GM12891 (cell line): Measurements from ENCODE around the gene KIF1A.
A peak's percentile ranks its signal among the peaks of the same experiment; 100 is the strongest.
"Not testable (repeated sequence)": the region's sequence is repeated elsewhere in the genome, so short reads cannot be mapped to it uniquely, and the experiment has no call there.

Experiments
- DNase-seq: peaks from one replicate; pipeline ENCODE4 v3.0.0; 2011; ENCODE audit warnings: low spot score; ENCODE audit not compliant: insufficient read length
- FAIRE-seq: peaks from 2 replicates; lab custom pipeline; 2011; peaks lifted over from hg19 to GRCh38; lab: Jason Lieb, UNC
- PAX5 ChIP-seq: IDR thresholded peaks from 2 replicates; pipeline ENCODE4 v1.6.1; 2011; ENCODE audit warnings: low read length, moderate library complexity, mild to moderate bottlenecking; ENCODE audit not compliant: insufficient read depth, severe bottlenecking
- POLR2A ChIP-seq: IDR thresholded peaks from 2 replicates; pipeline ENCODE4 v1.6.1; 2011; ENCODE audit warnings: low read depth, low read length, control low read depth
- POLR2AphosphoS5 ChIP-seq: IDR thresholded peaks from 2 replicates; pipeline ENCODE4 v1.6.1; 2011; ENCODE audit warnings: low read depth, low read length, control low read depth
- POU2F2 ChIP-seq: IDR thresholded peaks from 2 replicates; pipeline ENCODE4 v1.6.1; 2011; ENCODE audit warnings: low read depth, mild to moderate bottlenecking, control low read depth, low read length, moderate library complexity
- SPI1 ChIP-seq: IDR thresholded peaks from 2 replicates; pipeline ENCODE4 v1.6.1; 2011; ENCODE audit warnings: low read depth, low read length, control low read depth
- TAF1 ChIP-seq: IDR thresholded peaks from 2 replicates; pipeline ENCODE4 v1.6.1; 2011; ENCODE audit warnings: low read depth, low read length, control low read depth

Gene KIF1A

DNA sequence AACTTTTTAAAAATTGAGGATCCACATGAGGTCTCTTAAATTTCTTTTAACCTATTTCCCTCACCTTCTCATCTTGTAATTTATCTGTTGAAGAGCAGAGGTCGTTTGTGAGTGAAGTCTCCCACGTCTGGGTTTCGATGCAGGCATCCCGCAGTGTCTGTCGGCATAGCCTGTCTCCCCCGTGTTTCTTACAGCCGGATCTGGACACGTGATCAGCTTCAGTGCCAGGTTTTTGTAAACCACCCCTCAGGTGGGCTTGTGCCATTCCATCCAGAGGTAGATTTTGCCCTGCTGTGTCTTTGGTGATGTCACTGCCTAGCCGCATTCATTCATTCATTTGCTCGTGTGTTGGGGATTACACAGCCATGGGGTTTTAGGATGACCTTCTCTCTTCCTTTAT, 112.2 kb downstream of the KIF1A start:
- FAIRE-seq (no peak), DNase-seq (no peak)
- TF ChIP-seq TAF1 (no peak), POLR2AphosphoS5 (no peak), POU2F2 (no peak), PAX5 (no peak)

DNA sequence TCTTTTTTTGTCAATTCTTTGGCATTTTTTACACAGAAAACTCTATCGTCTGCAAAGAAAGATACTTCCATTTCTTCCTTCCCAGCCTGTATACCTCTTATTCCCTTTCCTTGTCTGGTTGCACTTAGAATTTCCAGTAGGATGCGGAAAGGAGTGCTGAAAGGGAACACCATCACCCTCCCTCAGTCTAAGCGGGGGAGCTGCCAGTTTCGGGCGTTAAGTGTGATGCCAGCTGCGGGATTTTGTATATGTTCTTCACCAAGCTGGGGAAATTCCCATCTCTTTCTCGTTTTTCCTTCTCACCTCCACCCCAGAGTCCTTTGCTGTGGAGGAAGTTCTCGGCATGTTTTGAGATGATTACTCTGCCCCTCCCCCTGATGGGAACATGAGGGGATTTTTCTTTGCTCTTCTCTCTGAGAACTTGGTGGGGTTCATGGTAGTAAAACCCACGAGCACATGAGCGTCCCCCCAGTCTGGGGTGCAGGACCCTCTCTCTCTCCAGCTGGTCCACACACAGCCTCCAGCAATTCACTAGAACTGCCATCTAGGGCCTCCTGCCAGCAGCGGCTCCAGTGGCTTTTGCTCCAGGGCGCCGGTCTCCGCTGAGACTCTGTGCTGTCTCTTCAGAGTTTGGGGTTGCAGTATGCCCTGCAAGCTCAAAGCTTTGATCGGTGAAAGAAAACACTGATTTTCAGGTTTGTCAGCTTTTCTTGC, 112.8 kb downstream of the KIF1A start:
- no peak for FAIRE-seq
- TF ChIP-seq SPI1 (no peak), PAX5 (no peak), POLR2A (no peak), TAF1 (no peak), POU2F2 (no peak), POLR2AphosphoS5 (no peak)
- no peak for DNase-seq

- TF ChIP-seq PAX5 (no peak), TAF1 (no peak), POLR2A (no peak), POU2F2 (no peak), SPI1 (no peak), POLR2AphosphoS5 (no peak)
- no peak for FAIRE-seq
- DNase-seq: no peak
These were observed 114.7 kb downstream of the KIF1A start for GRCh38 chr2:240705204-240705791.

DNA sequence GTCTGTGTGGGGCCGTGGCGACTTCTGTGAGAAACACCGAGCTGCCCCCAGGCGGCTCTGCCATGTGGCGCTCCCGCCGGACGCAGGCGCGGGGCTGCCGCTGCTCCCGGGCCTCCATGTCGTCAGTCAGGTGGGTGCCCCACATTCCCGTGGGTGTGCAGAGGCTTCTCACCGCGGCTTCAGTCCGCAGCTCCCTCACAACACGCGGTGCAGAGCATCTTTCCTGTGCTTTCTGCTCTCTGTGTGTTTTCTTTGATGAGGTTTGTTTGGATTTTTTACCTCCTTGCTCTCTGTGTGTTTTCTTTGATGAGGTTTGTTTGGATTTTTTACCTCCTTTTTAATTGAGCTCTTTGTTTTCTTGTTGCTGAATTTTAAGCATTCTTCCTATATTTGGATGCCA, 115.4 kb downstream of the KIF1A start:
- no peak for TF ChIP-seq POU2F2
- no peak for TF ChIP-seq PAX5
- TF ChIP-seq TAF1: no peak
- TF ChIP-seq POLR2AphosphoS5: no peak
- TF ChIP-seq POLR2A: no peak
- no peak for TF ChIP-seq SPI1
- DNase-seq (no peak), FAIRE-seq (no peak)

DNA sequence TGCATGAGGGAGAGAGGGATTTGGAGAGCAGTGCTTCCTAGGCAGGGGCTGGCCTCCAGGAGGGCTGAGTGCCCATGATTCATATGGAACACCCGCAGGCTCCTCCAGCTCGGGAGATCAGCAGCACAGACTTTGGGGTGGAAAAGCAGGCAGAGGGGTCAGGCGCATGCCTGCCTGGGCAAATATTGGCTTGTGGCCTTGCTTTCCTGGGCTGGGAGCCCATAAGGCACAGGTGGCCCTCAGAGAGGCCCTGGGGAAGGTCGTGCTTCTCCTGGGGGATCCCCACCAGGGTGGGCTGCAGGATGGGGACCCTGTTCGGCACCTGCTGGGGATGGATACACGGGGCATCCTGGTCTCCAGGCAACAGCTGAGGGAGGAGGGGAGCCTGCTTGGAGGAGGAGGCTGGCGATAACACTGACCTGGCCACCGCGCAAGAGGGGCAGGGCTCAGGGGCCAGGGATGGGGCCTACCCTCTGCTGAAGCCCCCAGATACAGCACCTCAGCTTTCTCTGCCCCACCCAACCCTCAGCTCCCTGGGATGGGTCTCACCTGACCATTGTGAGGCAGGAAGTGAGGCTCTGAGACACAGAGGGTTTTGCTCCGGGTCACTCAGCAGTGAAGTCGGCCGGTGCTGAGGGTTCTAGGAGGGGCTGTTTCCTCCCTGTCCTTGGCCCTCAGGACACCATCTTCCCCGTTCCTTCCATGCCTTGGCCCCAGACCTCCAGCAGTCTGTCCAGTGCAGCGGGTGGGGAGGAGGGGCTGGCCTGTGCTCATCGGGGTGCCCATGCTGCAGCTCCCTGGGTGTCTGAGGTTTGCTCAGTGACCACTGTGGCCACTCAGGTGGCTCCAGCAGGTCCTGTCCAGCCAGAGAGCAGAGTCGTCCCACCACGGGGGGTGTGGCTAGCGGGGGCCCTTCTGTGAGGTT, 116.3 kb downstream of the KIF1A start:
- TF ChIP-seq PAX5 (no peak), TAF1 (no peak), SPI1 (no peak), POLR2A (no peak), POLR2AphosphoS5 (no peak), POU2F2 (no peak)
- no peak for DNase-seq
- FAIRE-seq: no peak

- no peak for DNase-seq
- FAIRE-seq: no peak
- no peak for TF ChIP-seq SPI1
- no peak for TF ChIP-seq POLR2AphosphoS5
- TF ChIP-seq PAX5: no peak
- TF ChIP-seq POU2F2: no peak
- TF ChIP-seq POLR2A: no peak
- no peak for TF ChIP-seq TAF1
These were observed 117.4 kb downstream of the KIF1A start for GRCh38 chr2:240702640-240703011.

DNA sequence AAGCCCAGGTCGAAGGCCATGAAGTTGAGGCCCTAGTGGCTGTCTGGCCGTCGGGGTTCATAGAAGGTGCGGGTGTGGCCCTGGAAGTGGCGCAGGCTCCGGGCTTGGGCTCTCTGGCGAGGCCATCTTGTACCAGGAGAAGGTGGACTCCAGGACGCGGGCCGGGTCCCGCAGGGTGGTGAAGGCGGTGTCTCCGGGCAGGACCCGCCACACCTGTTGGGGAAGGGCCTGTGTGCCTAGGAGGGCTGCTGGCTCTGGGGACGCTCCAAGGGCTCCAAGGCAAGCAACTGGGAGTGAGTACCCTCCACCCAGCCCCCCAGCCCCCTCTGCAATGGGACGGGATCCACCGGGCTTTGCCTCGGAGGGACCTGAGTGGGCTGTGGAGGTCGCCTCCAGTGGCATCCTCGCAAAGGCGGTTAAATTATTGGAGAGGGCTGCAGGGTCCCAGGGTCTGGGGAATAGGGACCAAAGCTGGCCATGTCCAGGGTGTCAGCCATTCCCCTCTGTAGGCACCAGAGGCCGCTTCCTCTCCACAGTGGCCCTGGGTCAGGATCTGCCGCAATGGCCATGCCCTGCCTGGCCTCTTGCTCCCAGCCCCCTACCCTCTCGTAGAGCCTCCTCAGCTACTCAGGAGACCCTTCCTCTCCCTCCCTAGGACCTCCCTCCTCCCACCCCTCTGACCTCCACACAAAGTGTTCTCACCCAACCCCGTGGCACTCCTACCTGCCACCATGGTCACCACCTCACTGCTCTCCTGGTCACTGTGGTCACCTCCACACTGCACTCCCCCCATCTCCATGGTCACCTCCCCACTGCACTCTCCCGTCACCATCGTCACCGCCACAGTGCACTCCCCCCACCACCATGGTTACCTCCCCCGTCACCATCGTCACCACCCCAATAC, 118.0 kb downstream of the KIF1A start:
- FAIRE-seq (no peak), DNase-seq (no peak)
- no peak for TF ChIP-seq SPI1
- TF ChIP-seq POLR2AphosphoS5: no peak
- no peak for TF ChIP-seq POLR2A
- TF ChIP-seq POU2F2: no peak
- TF ChIP-seq PAX5: no peak
- TF ChIP-seq TAF1: no peak

DNA sequence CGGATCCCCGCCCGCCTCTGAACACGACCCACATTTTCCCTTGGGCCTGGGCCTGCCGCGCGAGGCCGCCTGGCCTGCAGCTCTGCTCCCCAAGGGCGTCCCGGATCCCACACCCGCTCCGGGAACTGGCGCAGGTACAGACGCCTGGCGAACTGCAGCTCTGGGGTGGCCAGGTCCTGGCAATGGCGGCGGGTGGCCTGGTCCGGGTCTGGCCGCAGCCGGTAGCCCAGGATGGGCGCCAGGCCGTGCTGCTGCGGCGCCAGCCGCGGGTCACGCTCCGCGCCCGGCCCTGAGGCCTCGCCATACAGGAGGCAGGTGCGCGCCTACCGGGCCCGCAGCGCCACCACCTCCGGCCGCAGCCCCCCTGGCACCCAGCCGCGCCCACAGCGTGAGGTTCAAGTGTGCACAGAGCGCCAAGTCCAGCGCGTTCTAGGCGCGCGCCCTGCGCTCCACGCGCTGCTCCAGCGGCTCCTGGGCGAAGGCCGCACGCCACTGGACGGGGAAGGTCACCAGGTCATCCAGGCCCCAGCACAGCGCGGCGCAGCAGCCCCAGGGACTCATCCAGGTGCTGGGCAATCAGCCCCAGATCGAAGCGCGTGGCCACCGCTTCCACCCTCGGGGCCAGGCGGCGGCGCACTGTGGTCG, 118.8 kb downstream of the KIF1A start:
- TF ChIP-seq PAX5 (no peak), TAF1 (no peak), POLR2AphosphoS5 (no peak)
- DNase-seq: no peak
- no peak for FAIRE-seq

- FAIRE-seq, DNase-seq: not testable (repeated sequence)
These were observed 119.4 kb downstream of the KIF1A start for GRCh38 chr2:240700616-240701015.

GRCh38 chr2:240699835-240700234, 120.2 kb downstream of the KIF1A start:
- not testable (repeated sequence) for FAIRE-seq, DNase-seq

GRCh38 chr2:240698852-240699561, 121.0 kb downstream of the KIF1A start:
- DNase-seq: not testable (repeated sequence)
- peak; percentile 74 for FAIRE-seq

DNA sequence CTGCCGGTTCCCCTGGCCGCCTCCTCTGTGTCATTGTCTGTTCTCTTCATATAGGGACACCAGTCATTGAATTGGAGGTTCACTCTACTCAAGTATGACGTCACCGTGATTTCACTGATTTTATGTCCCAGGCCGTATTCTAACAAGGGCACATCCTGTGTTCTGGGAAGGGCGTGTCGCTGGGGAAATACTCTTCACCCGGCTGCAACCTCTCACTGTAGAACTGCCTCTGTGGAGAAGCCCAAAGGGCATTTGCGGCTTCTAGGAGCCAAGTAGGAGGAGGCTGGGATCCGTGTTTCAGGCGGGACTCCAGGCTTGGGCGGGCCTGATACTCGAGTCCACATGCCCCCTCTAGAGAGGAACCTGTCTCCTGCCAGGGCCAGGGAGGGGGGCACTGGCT, 123.5 kb downstream of the KIF1A start:
- not testable (repeated sequence) for DNase-seq
- FAIRE-seq: peak; percentile 67

DNA sequence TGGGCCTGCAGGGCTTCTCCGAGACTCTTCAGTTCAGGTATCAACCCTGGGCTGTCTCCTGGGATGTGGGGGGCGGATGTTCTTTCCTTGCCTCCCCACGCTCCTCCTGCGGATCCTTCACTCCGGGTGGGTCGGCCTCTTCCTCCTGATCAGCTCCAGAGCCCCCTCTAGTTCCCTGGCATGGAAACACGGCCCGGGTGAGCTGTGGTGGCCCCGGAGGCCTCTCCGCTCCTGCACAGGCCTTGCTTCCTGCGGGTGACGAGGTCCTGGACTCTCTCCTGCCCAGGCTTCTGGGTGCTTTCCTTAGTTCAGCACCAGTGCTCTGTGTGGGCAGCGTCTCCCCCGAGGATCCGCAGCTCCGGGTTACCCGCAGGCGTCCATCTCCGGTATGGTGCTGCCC, 124.4 kb downstream of the KIF1A start:
- not testable (repeated sequence) for FAIRE-seq, DNase-seq

DNA sequence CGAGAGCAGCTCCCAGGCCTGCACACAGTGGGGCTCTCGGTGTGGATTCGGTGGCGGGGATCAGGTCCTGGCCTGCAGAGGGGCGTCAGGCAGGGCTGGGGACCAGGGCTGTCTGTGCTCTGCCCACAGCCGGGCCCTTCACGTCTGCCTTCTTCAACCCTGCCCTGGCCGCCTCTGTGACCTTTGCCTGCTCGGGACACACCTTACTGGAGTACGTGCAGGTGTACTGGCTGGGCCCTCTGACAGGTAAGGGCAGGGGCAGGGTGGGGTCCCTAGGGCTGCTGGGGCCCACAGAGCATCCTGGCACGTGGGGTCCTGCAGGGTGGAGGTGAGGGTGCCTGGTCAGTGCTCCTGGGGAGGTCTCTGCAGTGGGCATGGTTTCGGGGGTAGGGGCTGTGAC, 125.7 kb downstream of the KIF1A start:
- FAIRE-seq: not testable (repeated sequence)

More for the DNA sequence above, 125.7 kb downstream of the KIF1A start:
- not testable (repeated sequence) for DNase-seq
